Trophoblast cell (in vitro differentiated cells and primary cell): ENCODE data around the gene CCDC92.

Source experiments
- DNase-seq, 2 donors: peaks; one replicate each; pipeline ENCODE4 v3.0.0-alpha.2; 2016
- H2AFZ ChIP-seq: 2 replicates; pipeline ENCODE4 v1.6.1; 2013; ENCODE audit warnings: low read length, moderate library complexity, mild to moderate bottlenecking; ENCODE audit not compliant: insufficient read depth, poor library complexity
- H2AK5ac ChIP-seq: 2 replicates; pipeline ENCODE4 v1.6.1; 2013; ENCODE audit warnings: mild to moderate bottlenecking, low read length
- H2BK120ac ChIP-seq: 2 replicates; pipeline ENCODE4 v1.6.1; 2013; ENCODE audit warnings: low read length, mild to moderate bottlenecking, moderate library complexity; ENCODE audit not compliant: insufficient read depth, poor library complexity
- H2BK12ac ChIP-seq: 2 replicates; pipeline ENCODE4 v1.6.1; 2013; ENCODE audit warnings: mild to moderate bottlenecking, low read length, moderate library complexity
- H2BK5ac ChIP-seq: 2 replicates; pipeline ENCODE4 v1.6.1; 2013; ENCODE audit warnings: low read length, low read depth, moderate library complexity, mild to moderate bottlenecking; ENCODE audit not compliant: poor library complexity
- H3K14ac ChIP-seq: 2 replicates; pipeline ENCODE4 v1.6.1; 2013; ENCODE audit warnings: mild to moderate bottlenecking, low read length
- H3K18ac ChIP-seq: 2 replicates; pipeline ENCODE4 v1.6.1; 2013; ENCODE audit warnings: mild to moderate bottlenecking, low read length
- H3K23ac ChIP-seq: 2 replicates; pipeline ENCODE4 v1.6.1; 2013; ENCODE audit warnings: low read length
- H3K27ac ChIP-seq: 2 replicates; pipeline ENCODE4 v1.5.1; 2013; ENCODE audit warnings: low read depth, mild to moderate bottlenecking, inconsistent platforms, low read length, moderate library complexity
- H3K27me3 ChIP-seq: 2 replicates; pipeline ENCODE4 v1.6.1; 2013; ENCODE audit warnings: inconsistent platforms, mild to moderate bottlenecking, low read length, moderate library complexity; ENCODE audit not compliant: insufficient read depth
- H3K36me3 ChIP-seq, 2 experiments: 1 replicate in 1 of 2; 2 replicates in 1 of 2; pipeline ENCODE4 v1.6.1; 2013; ENCODE audit warnings: low read length in 2 of 2, mild to moderate bottlenecking in 2 of 2, moderate library complexity in 1 of 2; ENCODE audit not compliant: insufficient read depth in 2 of 2, control insufficient read depth in 1 of 2
- H3K4ac ChIP-seq: 2 replicates; pipeline ENCODE4 v1.6.1; 2013; ENCODE audit warnings: low read depth, mild to moderate bottlenecking, low read length, moderate library complexity
- H3K4me1 ChIP-seq, 2 experiments: 1 replicate in 1 of 2; 2 replicates in 1 of 2; pipeline ENCODE4 v1.6.1; 2013; ENCODE audit warnings: low read length in 2 of 2, mild to moderate bottlenecking in 2 of 2, moderate library complexity in 1 of 2; ENCODE audit not compliant: insufficient read depth in 2 of 2, control insufficient read depth in 1 of 2
- H3K4me2 ChIP-seq: 2 replicates; pipeline ENCODE4 v1.6.1; 2013; ENCODE audit warnings: inconsistent platforms, mild to moderate bottlenecking, low read length, moderate library complexity
- H3K4me3 ChIP-seq: 2 replicates; pipeline ENCODE4 v1.5.1; 2013; ENCODE audit warnings: mild to moderate bottlenecking, low read depth, low read length, inconsistent platforms
- H3K79me1 ChIP-seq: one replicate; pipeline ENCODE4 v1.6.1; 2013; ENCODE audit warnings: low read length
- H3K79me2 ChIP-seq: 2 replicates; pipeline ENCODE4 v1.6.1; 2013; ENCODE audit warnings: low read length, mild to moderate bottlenecking; ENCODE audit not compliant: control insufficient read depth, insufficient read depth, poor library complexity
- H3K9ac ChIP-seq: 2 replicates; pipeline ENCODE4 v1.6.1; 2013; ENCODE audit warnings: mild to moderate bottlenecking, low read length
- H3K9me3 ChIP-seq: 2 replicates; pipeline ENCODE4 v1.6.1; 2013; ENCODE audit warnings: low read depth, mild to moderate bottlenecking, control low read depth, inconsistent platforms, low read length; ENCODE audit not compliant: insufficient read depth
- H4K12ac ChIP-seq: 2 replicates; pipeline ENCODE4 v1.6.1; 2013; ENCODE audit warnings: low read depth, mild to moderate bottlenecking, low read length, moderate library complexity
- H4K8ac ChIP-seq: 2 replicates; pipeline ENCODE4 v1.6.1; 2013; ENCODE audit warnings: low read depth, mild to moderate bottlenecking, low read length, moderate library complexity
- H4K91ac ChIP-seq: one replicate; pipeline ENCODE4 v1.6.1; 2013; ENCODE audit warnings: low read depth, mild to moderate bottlenecking, low read length, moderate library complexity
- WGBS: extraction: QIAGEN DNeasy Blood & Tissue Kit; methylation state at CpG from one replicate; pipeline ENCODE4 v1.1.7; 2013; ENCODE audit warnings: missing lambda C conversion rate; ENCODE audit not compliant: insufficient read length, insufficient coverage; ENCODE audit errors: extremely low coverage; 5-methylcytosine and 5-hydroxymethylcytosine counted together

Gene CCDC92

GRCh38 chr12:124008595-124008994, 36.0 kb upstream of the CCDC92 start:
- Histone ChIP-seq H3K9ac (no peak overlapping the region), H3K14ac (no peak overlapping the region), H3K79me2 (no peaks in the 10 kb centered on the region), H3K4me2 (no peak overlapping the region), H2BK120ac (no peak overlapping the region), H4K12ac (no peak overlapping the region), H3K4me1 (no peaks in the 10 kb centered on the region), H3K23ac (no peak overlapping the region), H2BK12ac (no peak overlapping the region), H2BK5ac (no peak overlapping the region), H3K27me3 (no peaks in the 10 kb centered on the region), H3K36me3 (peaks cover 18 to 36% of the 10 kb centered on the region in 2 experiments), H2AK5ac (no peak overlapping the region), H3K4ac (no peak overlapping the region), H4K8ac (no peak overlapping the region), H4K91ac (no peak overlapping the region), H3K79me1 (no peaks in the 10 kb centered on the region), H3K18ac (no peak overlapping the region), H2AFZ (no peak overlapping the region), H3K27ac (no peak overlapping the region), H3K9me3 (no peaks in the 10 kb centered on the region), H3K4me3 (no peak overlapping the region)
- DNase-seq = no peak
- no CpG with 5 or more reads among the region's 3 CpGs for WGBS

DNA sequence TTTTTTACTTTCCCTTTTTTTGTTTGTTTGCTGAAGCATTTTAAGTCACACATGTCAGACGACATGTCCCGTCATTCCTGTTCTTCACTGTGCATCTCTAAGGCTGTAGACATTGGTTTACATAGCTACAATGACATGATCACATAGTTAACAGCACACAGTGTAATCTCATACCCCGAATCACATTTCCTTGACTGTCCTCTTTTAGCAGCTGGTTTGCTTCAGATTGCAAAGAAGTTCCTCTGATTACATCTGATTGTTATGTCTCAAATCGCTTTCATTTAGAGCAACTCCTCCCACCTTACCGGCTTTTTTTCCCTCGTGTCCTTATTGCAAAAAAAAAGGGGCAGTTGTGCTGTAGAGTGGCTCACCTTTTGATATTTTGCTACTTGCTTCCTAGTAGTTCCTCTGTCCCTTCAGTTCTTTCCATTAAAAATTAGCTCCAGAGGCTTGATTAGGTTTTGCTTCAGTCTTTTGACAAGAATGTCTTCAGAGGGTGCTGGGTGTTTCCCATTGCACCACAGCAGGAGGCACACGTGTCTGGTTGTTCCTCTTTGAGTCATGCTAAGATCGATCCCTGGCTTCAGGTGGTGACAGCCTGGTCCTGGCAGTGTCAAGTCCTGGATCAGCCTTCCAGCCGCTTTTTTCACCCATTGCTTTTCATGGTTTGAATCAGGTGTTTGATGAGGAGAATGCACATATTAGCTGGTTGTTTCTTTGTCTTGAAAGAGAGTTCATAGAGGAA, 35.4 kb upstream of the CCDC92 start:
- Histone ChIP-seq H2AFZ (no peak overlapping the region), H3K18ac (no peak overlapping the region), H3K79me2 (no peaks in the 10 kb centered on the region), H3K4me1 (no peaks in the 10 kb centered on the region), H3K9ac (no peak overlapping the region), H3K14ac (no peak overlapping the region), H3K27ac (no peak overlapping the region), H2BK12ac (no peak overlapping the region), H3K27me3 (no peaks in the 10 kb centered on the region), H3K4me3 (no peak overlapping the region), H3K23ac (no peak overlapping the region), H3K36me3 (peaks cover 18 to 35% of the 10 kb centered on the region in 2 experiments), H3K4me2 (no peak overlapping the region), H3K9me3 (no peaks in the 10 kb centered on the region), H4K12ac (no peak overlapping the region), H2AK5ac (no peak overlapping the region), H4K91ac (no peak overlapping the region), H4K8ac (no peak overlapping the region), H3K79me1 (no peaks in the 10 kb centered on the region), H3K4ac (no peak overlapping the region), H2BK120ac (no peak overlapping the region), H2BK5ac (no peak overlapping the region)
- no CpG with 5 or more reads among the region's 9 CpGs for WGBS
- DNase-seq = peak in 1 of 2 donors; percentile 5

GRCh38 chr12:124006846-124007713, 34.4 kb upstream of the CCDC92 start:
- no peak overlapping the region for H4K12ac ChIP-seq

DNA sequence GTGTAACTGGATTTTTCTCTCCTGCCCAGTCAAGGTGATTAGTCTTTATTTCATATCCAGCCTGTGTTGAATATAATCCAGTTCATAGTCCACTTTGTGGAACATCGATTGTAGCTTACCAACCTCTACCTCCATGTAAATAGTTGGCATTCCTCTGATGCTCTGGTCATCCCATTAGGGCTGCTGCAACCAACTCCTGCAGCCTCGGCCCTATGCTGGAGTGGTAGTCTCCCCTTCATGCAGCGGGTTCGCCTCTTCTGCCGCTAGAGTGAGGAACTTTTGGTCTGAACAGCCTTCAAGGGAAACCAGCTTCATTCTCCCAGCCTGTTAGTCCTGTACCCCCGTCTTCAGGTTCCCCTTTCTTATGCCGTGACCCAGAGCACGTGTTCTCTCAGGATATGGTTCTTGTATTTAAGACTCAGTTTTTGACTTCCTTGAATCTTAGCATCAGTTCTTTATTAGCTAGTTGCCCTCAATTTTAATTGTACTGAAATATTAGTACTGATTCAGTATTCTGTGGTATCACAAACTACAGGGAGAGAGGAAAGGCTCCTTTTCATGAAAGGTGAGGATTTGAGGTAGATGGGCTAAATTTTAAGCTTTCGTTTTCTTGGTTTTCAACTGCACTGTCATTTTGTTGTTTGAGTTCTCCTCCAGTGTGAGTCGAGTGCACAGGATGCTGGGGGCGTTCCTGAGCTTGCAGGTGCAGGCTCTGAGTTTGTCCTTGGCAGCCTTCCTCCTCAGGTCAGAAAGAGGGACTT, 33.6 kb upstream of the CCDC92 start:
- Histone ChIP-seq H3K4me2 (no peak overlapping the region), H3K27me3 (no peaks in the 10 kb centered on the region), H3K14ac (no peak overlapping the region), H4K91ac (no peak overlapping the region), H3K4me1 (peaks cover 0 to 2% of the 10 kb centered on the region in 2 experiments), H3K23ac (no peak overlapping the region), H3K79me2 (no peaks in the 10 kb centered on the region), H3K4ac (no peak overlapping the region), H3K4me3 (no peak overlapping the region), H2AFZ (no peak overlapping the region), H3K36me3 (peaks cover 19 to 30% of the 10 kb centered on the region in 2 experiments), H4K8ac (no peak overlapping the region), H3K9ac (no peak overlapping the region), H3K27ac (no peak overlapping the region), H4K12ac (no peak overlapping the region), H3K79me1 (no peaks in the 10 kb centered on the region), H2BK5ac (no peak overlapping the region), H2AK5ac (no peak overlapping the region), H3K9me3 (no peaks in the 10 kb centered on the region), H3K18ac (no peak overlapping the region), H2BK120ac (no peak overlapping the region), H2BK12ac (no peak overlapping the region)
- no CpG with 5 or more reads among the region's 11 CpGs for WGBS
- peak in 1 of 2 donors; percentile 2 for DNase-seq

More at GRCh38 chr12:124006846-124007713, 34.4 kb upstream of the CCDC92 start:
- H3K79me2 ChIP-seq = no peaks in the 10 kb centered on the region
- no peak overlapping the region for H3K4me3 ChIP-seq
- H2AFZ ChIP-seq = no peak overlapping the region
- no peaks in the 10 kb centered on the region for H3K27me3 ChIP-seq
- WGBS = no CpG with 5 or more reads among the region's 14 CpGs
- peaks cover 15 to 28% of the 10 kb centered on the region in 2 experiments for H3K36me3 ChIP-seq
- H3K14ac ChIP-seq = no peak overlapping the region
- H3K4me1 ChIP-seq = no peaks in the 10 kb centered on the region
- H2BK120ac ChIP-seq = no peak overlapping the region
- H3K18ac ChIP-seq = no peak overlapping the region
- H3K27ac ChIP-seq = no peak overlapping the region
- no peaks in the 10 kb centered on the region for H3K9me3 ChIP-seq
- H2BK12ac ChIP-seq = no peak overlapping the region
- H3K23ac ChIP-seq = no peak overlapping the region
- no peak overlapping the region for H4K91ac ChIP-seq
- no peaks in the 10 kb centered on the region for H3K79me1 ChIP-seq
- H3K4ac ChIP-seq = no peak overlapping the region
- no peak overlapping the region for H3K9ac ChIP-seq
- no peak overlapping the region for H3K4me2 ChIP-seq
- H4K8ac ChIP-seq = no peak overlapping the region
- DNase-seq = no peak
- no peak overlapping the region for H2AK5ac ChIP-seq
- no peak overlapping the region for H2BK5ac ChIP-seq
